Tibial artery (tissue), 4 donors: Measurements from ENCODE around the gene DNM3.
A peak's percentile ranks its signal among the peaks of the same experiment; 100 is the strongest.

Source experiments
- DNase-seq, 2 donors: peaks; one replicate each; pipeline ENCODE4 v3.0.0-alpha.2; 2019
- H3K27ac ChIP-seq, 2 donors: fragments of 200-600 bp; sonication (generic) in 1 of 2; 1 replicate in 1 of 2; 2 replicates in 1 of 2; pipeline ENCODE4 v1.5.1; 2018 to 2019; ENCODE audit warnings: mild to moderate bottlenecking in 1 of 2
- H3K27me3 ChIP-seq, 2 donors: fragments of 200-600 bp; sonication (generic) in 1 of 2; one replicate each; pipeline versions ENCODE4 v1.5.1 to v1.6.0; 2016 to 2019
- H3K36me3 ChIP-seq, 3 donors: fragments of 200-600 bp; sonication (generic) in 2 of 3; one replicate each; pipeline ENCODE4 v1.5.1; 2016 to 2019; ENCODE audit warnings: mild to moderate bottlenecking in 2 of 3
- H3K4me1 ChIP-seq, 4 donors: fragments of 200-600 bp; sonication (generic) in 2 of 4; 1 replicate in 3 of 4; 2 replicates in 1 of 4; pipeline ENCODE4 v1.5.1; 2016 to 2019
- H3K4me3 ChIP-seq, 2 donors: fragments of 200-600 bp; sonication (generic) in 1 of 2; 1 replicate in 1 of 2; 2 replicates in 1 of 2; pipeline ENCODE4 v1.5.1; 2018 to 2019; ENCODE audit warnings: mild to moderate bottlenecking in 2 of 2
- H3K9me3 ChIP-seq, 3 donors: fragments of 200-600 bp; sonication (generic) in 1 of 3; one replicate each; pipeline ENCODE4 v1.5.1; 2016 to 2019
- intact Hi-C: fragments of 100-400 bp; cut with DNase I; formaldehyde crosslinking; loops from one replicate; pipeline ENCODE4 v1.15.0; 2023; ENCODE audit warnings: low total_unique reads
- TF ChIP-seq, protein P1 (sequence below), 2 experiments: fragments of 200-600 bp in 1 of 2; fragments of 450-650 bp in 1 of 2; IDR thresholded peaks; one replicate each; pipeline ENCODE4 v1.5.1; 2017 to 2019; ENCODE audit warnings: antibody characterized with exemption in 2 of 2, mild to moderate bottlenecking in 1 of 2, moderate library complexity in 1 of 2

DNM3 gene

DNA sequence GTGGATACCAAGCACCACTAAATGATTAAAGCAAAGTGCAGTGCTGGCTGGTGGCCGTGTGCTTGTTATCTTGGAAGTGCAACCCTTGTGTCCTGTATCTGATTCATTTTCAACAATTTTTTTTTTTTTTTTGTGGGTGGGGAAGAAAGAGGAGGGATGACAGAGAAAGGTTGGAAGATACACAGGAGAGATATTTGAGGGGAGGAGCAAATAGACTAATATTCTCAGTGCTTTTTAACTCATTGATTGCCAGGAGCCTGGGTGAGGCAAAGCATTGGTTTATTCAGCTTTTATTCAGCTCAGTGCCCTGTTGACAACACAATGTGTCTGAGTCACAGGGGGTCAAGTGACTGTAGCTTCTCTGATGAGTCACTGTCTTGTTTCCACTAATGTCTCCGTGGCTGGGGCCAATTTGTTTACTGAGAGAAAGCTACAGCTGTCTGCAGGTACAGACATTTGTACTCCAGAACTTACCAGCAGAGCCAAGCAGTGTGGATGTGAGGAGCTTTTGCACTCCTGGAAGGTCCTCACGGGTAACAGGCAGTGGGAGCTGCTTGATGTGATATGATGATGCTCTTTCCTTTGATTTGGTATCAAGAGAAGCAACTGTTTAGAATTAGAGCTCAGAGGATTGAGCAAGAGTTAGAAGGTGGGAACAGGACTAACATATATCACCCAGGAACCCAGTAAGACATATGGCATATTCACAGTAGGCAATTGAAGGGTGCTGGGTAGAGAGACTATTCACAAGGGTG lies 23.6 kb upstream of the DNM3 start:
- Histone ChIP-seq H3K4me1 (no peaks in the 10 kb centered on the region), H3K27ac (no peak overlapping the region), H3K27me3 (no peaks in the 10 kb centered on the region), H3K4me3 (no peak overlapping the region), H3K9me3 (no peaks in the 10 kb centered on the region), H3K36me3 (no peaks in the 10 kb centered on the region)
- TF ChIP-seq, protein P1, sequence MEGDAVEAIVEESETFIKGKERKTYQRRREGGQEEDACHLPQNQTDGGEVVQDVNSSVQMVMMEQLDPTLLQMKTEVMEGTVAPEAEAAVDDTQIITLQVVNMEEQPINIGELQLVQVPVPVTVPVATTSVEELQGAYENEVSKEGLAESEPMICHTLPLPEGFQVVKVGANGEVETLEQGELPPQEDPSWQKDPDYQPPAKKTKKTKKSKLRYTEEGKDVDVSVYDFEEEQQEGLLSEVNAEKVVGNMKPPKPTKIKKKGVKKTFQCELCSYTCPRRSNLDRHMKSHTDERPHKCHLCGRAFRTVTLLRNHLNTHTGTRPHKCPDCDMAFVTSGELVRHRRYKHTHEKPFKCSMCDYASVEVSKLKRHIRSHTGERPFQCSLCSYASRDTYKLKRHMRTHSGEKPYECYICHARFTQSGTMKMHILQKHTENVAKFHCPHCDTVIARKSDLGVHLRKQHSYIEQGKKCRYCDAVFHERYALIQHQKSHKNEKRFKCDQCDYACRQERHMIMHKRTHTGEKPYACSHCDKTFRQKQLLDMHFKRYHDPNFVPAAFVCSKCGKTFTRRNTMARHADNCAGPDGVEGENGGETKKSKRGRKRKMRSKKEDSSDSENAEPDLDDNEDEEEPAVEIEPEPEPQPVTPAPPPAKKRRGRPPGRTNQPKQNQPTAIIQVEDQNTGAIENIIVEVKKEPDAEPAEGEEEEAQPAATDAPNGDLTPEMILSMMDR (IDR thresholded peaks at IDR 0.05): no peak
- DNase-seq: peak in 1 of 2 donors; percentile 41
- intact Hi-C loops: no loop called here

DNA sequence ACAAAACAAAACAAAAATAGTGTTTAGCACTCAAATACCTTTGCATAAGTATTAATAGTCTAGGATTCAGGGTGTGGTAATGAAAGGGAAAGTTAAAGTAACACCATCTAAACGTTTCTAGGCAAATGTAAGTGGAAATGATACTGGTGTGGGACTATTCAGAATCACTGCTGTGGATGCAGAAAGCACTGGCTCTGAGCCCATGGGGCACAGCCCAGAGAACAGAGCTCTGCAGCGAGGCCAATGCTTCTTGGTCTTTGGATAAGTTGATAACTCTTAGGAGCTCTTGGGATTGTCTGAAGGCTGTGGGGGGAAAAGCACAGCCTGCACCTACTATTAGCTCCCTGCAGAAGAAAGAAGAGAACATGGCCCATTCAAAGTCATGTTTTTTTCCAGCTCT lies 21.4 kb upstream of the DNM3 start:
- intact Hi-C loops: no loop called here
- Histone ChIP-seq H3K4me3 (no peak overlapping the region), H3K27ac (no peak overlapping the region), H3K36me3 (no peaks in the 10 kb centered on the region), H3K27me3 (no peaks in the 10 kb centered on the region), H3K4me1 (no peaks in the 10 kb centered on the region), H3K9me3 (no peaks in the 10 kb centered on the region)
- TF ChIP-seq, protein P1 (IDR thresholded peaks at IDR 0.05): no peak
- DNase-seq: no peak

DNA sequence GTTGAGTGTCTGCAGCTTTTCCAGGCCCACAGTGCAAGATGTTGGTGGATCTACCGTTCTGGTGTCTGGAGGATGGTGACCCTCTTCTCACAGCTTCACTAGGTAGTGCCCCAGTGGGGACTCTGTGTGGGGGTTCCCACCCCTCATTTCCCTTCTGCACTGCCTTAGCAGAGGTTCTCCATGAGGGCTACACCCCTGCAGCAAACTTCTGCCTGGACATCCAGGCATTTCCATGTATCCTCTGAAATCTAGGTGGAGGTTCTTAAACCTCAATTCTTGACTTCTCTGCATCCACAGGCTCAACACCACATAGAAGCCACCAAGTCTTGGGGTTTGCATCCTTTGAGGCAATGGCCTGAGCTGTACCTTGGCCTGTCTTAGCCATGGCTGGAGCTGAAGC lies 14.3 kb upstream of the DNM3 start:
- Histone ChIP-seq H3K27ac (no peak overlapping the region), H3K4me1 (no peaks in the 10 kb centered on the region), H3K27me3 (no peaks in the 10 kb centered on the region), H3K36me3 (no peaks in the 10 kb centered on the region), H3K4me3 (no peak overlapping the region), H3K9me3 (peaks cover 0 to 7% (median 0%) of the 10 kb centered on the region in 3 donors)
- intact Hi-C loops: no loop called here
- DNase-seq: no peak
- TF ChIP-seq, protein P1 (IDR thresholded peaks at IDR 0.05): no peak

DNA sequence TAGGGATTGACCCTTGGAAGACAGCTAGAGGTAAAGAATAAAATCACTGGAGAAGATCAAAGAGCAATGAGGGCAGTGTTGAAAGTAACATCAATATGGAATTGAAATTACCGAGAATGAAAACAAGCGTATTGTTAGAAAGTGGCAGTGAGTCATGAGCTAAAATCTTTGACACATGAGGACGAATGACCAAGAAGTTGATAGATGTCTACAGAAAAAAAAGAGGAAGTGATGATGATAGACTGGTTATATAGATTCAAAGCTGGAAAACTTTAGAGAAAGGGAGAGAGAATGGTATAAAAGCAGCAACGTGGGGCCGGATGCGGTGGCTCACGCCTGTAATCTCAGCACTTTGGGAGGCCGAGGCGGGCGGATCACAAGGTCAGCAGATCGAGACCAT lies 12.5 kb upstream of the DNM3 start:
- intact Hi-C loops: no loop called here
- TF ChIP-seq, protein P1 (IDR thresholded peaks at IDR 0.05): no peak
- Histone ChIP-seq H3K27ac (no peak overlapping the region), H3K9me3 (peaks cover 0 to 7% (median 0%) of the 10 kb centered on the region in 3 donors), H3K27me3 (no peaks in the 10 kb centered on the region), H3K36me3 (no peaks in the 10 kb centered on the region), H3K4me1 (no peaks in the 10 kb centered on the region), H3K4me3 (no peak overlapping the region)
- no peak for DNase-seq

DNA sequence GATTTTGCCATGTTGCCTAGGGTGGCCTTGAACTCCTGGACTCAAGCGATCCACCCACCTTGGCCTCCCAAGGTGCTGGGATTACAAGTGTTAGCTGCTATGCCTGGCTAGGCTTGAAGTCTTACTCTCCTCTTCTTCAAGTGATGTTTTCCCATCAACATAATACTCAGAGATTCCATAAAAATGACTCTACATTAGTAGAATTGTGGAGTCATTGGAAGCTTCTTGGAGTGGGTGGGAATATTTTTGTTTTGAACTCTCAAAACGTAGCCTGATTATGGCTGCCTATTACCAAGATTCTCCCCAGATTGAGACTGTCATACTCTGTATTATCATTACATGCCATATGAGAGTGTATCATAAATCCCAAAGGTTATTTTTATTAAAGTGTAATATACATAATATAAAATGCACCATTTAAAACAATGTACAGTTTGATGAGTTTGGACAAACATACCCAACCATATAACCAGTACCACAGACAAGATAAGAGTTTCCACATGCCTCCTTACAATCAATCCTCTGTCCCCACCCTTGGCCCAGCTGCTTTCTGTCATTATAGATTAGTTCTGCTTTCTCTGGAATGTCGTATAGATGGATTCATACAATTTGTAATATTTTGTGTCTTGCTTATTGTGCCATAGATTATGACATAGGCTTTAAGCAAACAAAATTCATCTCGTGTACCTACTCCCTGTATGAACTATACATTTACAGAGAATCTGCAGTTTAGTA lies 8.0 kb upstream of the DNM3 start:
- TF ChIP-seq, protein P1 (IDR thresholded peaks at IDR 0.05): no peak
- H3K4me1 ChIP-seq: no peaks in the 10 kb centered on the region
- no peak for DNase-seq
- H3K9me3 ChIP-seq: no peaks in the 10 kb centered on the region
- H3K36me3 ChIP-seq: no peaks in the 10 kb centered on the region
- no peak overlapping the region for H3K27ac ChIP-seq
- H3K27me3 ChIP-seq: no peaks in the 10 kb centered on the region
- H3K4me3 ChIP-seq: no peak overlapping the region
- intact Hi-C loops: no loop called here
